OCI-LY3 (cell line): ENCODE data around the gene RAB7A.

Experiments
- H2AFZ ChIP-seq: fragments of 200-600, 300-600 bp; shearing (Covaris generic); 2 replicates; pipeline ENCODE4 v1.6.0; 2014; ENCODE audit warnings: antibody characterized with exemption, low read depth, low read length
- H3K27ac ChIP-seq: fragments of 200-600, 300-600 bp; sonication (generic); 2 replicates; pipeline ENCODE4 v1.5.1; 2014; ENCODE audit warnings: mild to moderate bottlenecking, low read length, moderate library complexity, mixed read lengths
- H3K27me3 ChIP-seq: fragments of 200-600, 300-600 bp; sonication (generic); 2 replicates; pipeline ENCODE4 v1.6.1; 2014; ENCODE audit warnings: low read depth, low read length, mixed read lengths
- H3K36me3 ChIP-seq: fragments of 200-600, 300-600 bp; sonication (generic); replicated peaks from 2 replicates; pipeline ENCODE3; 2014; ENCODE audit warnings: low read depth, low read length, mixed read lengths
- H3K4me1 ChIP-seq: fragments of 300-600, 200-600 bp; sonication (generic); 2 replicates; pipeline ENCODE4 v1.6.1; 2014; ENCODE audit warnings: low read length, mixed read lengths
- H3K4me2 ChIP-seq: fragments of 200-600, 300-600 bp; sonication (generic); 2 replicates; pipeline ENCODE4 v1.6.1; 2014; ENCODE audit warnings: low read length, mixed read lengths
- H3K4me3 ChIP-seq: fragments of 300-600, 200-600 bp; sonication (generic); 2 replicates; pipeline ENCODE4 v1.5.1; 2014; ENCODE audit warnings: antibody characterized with exemption, mild to moderate bottlenecking, low read length, moderate library complexity
- H3K79me2 ChIP-seq: fragments of 300-600, 200-600 bp; shearing (Covaris generic); 2 replicates; pipeline ENCODE4 v1.6.1; 2014; ENCODE audit warnings: mild to moderate bottlenecking, low read length, mixed read lengths
- H3K9ac ChIP-seq: fragments of 300-600, 200-600 bp; shearing (Covaris generic); 2 replicates; pipeline ENCODE4 v1.6.0; 2014; ENCODE audit warnings: mild to moderate bottlenecking, low read length, moderate library complexity
- H3K9me3 ChIP-seq: fragments of 200-600, 300-600 bp; shearing (Covaris generic); 2 replicates; pipeline ENCODE4 v1.6.1; 2014; ENCODE audit warnings: low read length, mixed read lengths; ENCODE audit not compliant: insufficient read depth
- H4K20me1 ChIP-seq: fragments of 200-600, 300-600 bp; sonication (generic); 2 replicates; pipeline ENCODE4 v1.6.1; 2016; ENCODE audit warnings: low read length, mixed read lengths; ENCODE audit not compliant: insufficient read depth
- EZH2phosphoT487 ChIP-seq: fragments of 200-600 bp; shearing (Covaris generic); IDR thresholded peaks from 2 replicates; pipeline ENCODE4 v1.6.1; 2018; ENCODE audit warnings: antibody characterized with exemption, mixed run types, low read depth
- TF ChIP-seq, protein P1 (sequence below): fragments of 200-600, 300-600 bp; sonication (generic); IDR thresholded peaks from 2 replicates; pipeline ENCODE4 v1.5.1; 2014; ENCODE audit warnings: antibody characterized with exemption, low read length, low read depth

RAB7A gene

DNA sequence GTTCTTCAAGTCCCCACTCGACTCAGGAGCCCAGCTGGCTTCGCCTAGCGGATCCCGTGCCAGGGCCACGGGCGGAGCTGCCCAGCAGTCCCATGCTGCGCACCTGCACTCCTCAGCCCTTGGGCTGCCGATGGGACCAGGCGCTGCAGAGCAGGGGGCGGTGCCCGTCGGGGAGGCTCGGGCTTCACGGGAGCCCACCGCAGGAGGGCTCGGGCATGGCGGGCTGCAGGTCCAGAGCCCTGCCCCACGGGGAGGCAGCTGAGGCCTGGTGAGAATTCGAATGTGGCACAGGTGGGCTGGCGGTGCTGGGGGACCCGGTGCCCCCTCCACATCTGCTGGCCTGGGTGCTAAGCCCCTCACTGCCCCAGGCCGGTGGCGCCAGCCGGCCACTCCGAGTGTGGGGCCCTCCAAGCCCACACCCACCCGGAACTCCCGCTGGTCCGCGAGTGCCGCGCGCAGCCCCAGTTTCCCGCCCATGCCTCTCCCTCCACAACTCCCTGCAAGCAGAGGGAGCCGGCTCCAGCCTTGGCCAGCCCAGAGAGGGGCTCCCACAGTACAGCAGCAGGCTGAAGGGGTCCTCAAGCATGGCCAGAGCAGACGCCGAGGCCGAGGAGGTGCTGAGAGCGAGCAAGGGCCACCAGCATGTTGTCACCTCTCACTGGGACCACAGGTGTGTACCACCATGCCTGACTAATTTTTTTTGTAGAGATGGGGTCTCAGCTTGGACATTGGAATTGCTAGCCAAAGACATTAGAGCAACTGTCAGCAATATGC lies 17.0 kb downstream of the RAB7A start:
- H3K4me3 ChIP-seq: no peak overlapping the region
- no peaks in the 10 kb centered on the region for H3K9me3 ChIP-seq
- peaks cover 95% of the 10 kb centered on the region for H3K79me2 ChIP-seq
- H3K27me3 ChIP-seq: no peaks in the 10 kb centered on the region
- H3K4me2 ChIP-seq: no peak overlapping the region
- H2AFZ ChIP-seq: no peak overlapping the region
- H4K20me1 ChIP-seq: peaks cover 52% of the 10 kb centered on the region
- no peaks in the 10 kb centered on the region for H3K4me1 ChIP-seq
- H3K9ac ChIP-seq: no peak overlapping the region
- H3K36me3 ChIP-seq: peaks cover 39% of the 10 kb centered on the region
- TF ChIP-seq EZH2phosphoT487: no peak
- TF ChIP-seq, protein P1, sequence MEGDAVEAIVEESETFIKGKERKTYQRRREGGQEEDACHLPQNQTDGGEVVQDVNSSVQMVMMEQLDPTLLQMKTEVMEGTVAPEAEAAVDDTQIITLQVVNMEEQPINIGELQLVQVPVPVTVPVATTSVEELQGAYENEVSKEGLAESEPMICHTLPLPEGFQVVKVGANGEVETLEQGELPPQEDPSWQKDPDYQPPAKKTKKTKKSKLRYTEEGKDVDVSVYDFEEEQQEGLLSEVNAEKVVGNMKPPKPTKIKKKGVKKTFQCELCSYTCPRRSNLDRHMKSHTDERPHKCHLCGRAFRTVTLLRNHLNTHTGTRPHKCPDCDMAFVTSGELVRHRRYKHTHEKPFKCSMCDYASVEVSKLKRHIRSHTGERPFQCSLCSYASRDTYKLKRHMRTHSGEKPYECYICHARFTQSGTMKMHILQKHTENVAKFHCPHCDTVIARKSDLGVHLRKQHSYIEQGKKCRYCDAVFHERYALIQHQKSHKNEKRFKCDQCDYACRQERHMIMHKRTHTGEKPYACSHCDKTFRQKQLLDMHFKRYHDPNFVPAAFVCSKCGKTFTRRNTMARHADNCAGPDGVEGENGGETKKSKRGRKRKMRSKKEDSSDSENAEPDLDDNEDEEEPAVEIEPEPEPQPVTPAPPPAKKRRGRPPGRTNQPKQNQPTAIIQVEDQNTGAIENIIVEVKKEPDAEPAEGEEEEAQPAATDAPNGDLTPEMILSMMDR: no peak
- no peak overlapping the region for H3K27ac ChIP-seq

DNA sequence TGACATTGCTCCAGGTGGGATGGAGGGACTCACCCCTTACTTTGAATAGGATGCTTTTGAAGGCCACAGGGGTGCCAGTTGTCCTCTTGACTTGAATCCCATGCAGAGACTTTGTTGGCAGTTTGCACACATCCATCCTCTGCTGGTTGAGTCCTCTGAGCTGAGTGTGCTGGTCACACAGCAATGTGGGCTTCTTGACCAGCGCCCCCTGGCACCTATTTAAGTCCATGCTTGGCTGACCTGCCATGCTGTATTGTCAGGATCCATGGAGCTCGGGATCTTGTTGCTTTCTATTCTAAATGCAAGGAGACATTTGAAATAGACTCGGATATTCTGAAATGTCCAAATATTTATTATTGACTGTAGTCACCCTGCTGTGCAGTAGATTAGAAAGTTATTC lies 19.8 kb downstream of the RAB7A start:
- Histone ChIP-seq H3K27me3 (no peaks in the 10 kb centered on the region), H3K4me3 (no peak overlapping the region), H2AFZ (no peak overlapping the region), H3K9me3 (no peaks in the 10 kb centered on the region), H4K20me1 (peaks cover 61% of the 10 kb centered on the region), H3K4me1 (no peaks in the 10 kb centered on the region), H3K36me3 (peaks cover 34% of the 10 kb centered on the region), H3K9ac (no peak overlapping the region), H3K27ac (no peak overlapping the region), H3K79me2 (peaks cover 95% of the 10 kb centered on the region), H3K4me2 (no peak overlapping the region)
- TF ChIP-seq, protein P1: no peak; the same call in 1 of the 2 replicates
- no peak for TF ChIP-seq EZH2phosphoT487

DNA sequence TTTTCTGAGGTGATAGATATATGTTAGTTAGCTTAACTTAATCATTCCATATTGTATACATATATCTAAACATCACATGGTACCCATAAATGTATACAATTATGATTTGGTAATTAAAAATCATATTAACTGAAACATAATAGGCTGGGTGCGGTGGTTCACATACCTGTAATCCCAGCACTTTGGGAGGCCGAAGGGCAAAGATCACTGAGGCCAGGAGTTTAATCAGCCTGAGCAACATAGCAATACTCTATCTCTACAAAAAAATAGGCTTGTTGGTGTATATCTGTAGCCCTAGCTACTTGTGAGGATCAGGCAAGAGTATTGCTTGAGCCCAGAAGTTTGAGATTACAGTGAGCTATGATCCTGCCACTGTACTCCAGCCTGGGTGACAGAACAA lies 20.9 kb downstream of the RAB7A start:
- Histone ChIP-seq H2AFZ (no peak overlapping the region), H3K79me2 (peaks cover 96% of the 10 kb centered on the region), H3K4me1 (no peaks in the 10 kb centered on the region), H3K36me3 (peaks cover 26% of the 10 kb centered on the region), H3K9me3 (no peaks in the 10 kb centered on the region), H4K20me1 (peaks cover 72% of the 10 kb centered on the region), H3K27ac (no peak overlapping the region), H3K4me2 (no peak overlapping the region), H3K27me3 (no peaks in the 10 kb centered on the region), H3K9ac (no peak overlapping the region), H3K4me3 (no peak overlapping the region)
- no peak for TF ChIP-seq EZH2phosphoT487
- TF ChIP-seq, protein P1: no peak

DNA sequence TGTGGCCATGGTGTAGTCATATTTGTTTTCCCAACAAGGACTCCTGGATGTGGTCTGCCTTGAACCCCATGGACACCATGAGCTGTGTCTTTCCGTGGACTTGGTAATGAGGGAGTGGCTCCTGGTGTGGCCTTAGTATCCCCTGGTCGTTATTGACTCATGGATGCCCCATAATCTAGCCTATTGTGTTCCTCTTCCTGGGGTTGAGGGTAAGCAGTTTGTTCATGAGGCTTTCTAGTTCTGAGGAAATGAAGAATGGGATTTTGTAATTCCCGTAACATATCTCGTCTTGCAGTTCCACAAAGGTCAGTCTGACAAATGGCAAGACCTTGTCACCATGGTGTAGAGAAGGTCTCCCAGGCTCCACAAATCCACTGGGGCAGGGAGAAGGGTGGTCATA lies 22.6 kb downstream of the RAB7A start:
- Histone ChIP-seq H3K9ac (no peak overlapping the region), H3K27me3 (no peaks in the 10 kb centered on the region), H3K79me2 (peaks cover 96% of the 10 kb centered on the region), H3K4me2 (no peak overlapping the region), H3K9me3 (no peaks in the 10 kb centered on the region), H3K27ac (no peak overlapping the region), H2AFZ (no peak overlapping the region), H3K4me3 (no peak overlapping the region), H3K4me1 (0 out of 2 replicates have a peak, but pooled peaks cover 2% of the 10 kb centered on the region), H3K36me3 (peaks cover 16% of the 10 kb centered on the region), H4K20me1 (peaks cover 85% of the 10 kb centered on the region)
- no peak for TF ChIP-seq EZH2phosphoT487
- TF ChIP-seq, protein P1: no peak
